GM20000 (cell line): ENCODE measurements around the gene EPHA1.

Experiments used
- DNase-seq: peaks from one replicate; pipeline ENCODE4 v3.0.0; 2012; ENCODE audit warnings: low spot score
- CTCF ChIP-seq: IDR thresholded peaks from 2 replicates; pipeline ENCODE4 v1.5.1; 2012; ENCODE audit warnings: mild to moderate bottlenecking, control low read depth; ENCODE audit errors: extremely low read depth, missing control alignments

The EPHA1 gene

DNA sequence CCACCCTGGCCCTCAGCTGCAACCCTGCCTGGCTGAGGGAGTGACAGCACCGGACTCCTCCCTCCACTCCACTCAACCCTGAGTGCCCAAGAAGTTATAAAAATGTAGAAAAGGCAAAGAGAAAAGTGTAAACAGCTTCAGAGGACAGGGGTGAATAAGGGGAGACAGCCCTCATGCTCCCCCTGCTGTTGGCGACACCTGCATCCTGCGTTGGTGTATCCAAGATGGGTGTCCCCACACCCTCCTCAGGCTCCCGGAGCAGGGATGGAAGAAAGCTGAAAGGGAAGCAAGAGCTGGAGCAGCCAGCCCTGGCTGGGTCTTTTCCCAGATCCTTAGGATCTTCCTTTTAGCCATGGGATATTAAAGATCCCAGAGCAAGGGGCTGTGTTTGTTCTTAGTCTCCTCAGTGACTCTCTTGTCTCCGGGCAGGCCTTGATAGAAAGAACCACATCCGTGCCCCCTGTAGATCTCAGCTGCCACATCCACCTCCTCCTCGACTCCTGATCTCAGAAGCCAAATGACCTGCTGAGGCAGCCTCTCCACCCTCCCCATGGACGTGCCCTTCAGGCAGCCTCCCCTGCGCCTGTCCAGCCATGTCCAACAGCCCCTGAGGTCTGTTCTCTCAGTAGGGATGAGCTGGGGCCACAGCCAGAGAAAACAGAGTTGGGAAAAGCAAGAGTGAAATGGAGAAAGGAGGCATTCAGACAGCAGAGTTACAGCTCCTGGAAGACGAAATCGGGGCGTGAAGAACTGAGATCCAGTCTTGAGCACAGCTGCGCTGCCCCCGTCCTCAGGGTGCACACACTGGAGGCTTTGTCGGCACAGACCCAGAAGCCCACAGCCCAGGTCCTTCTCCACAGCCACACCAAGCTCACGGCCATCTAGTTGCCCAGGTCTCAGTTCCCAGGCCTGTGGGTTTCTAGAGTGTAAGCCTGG, 52.9 kb downstream of the EPHA1 start:
- no peak for TF ChIP-seq CTCF
- no peak for DNase-seq

GRCh38 chr7:143354965-143355364, 53.7 kb downstream of the EPHA1 start:
- no peak for TF ChIP-seq CTCF
- DNase-seq = no peak

DNA sequence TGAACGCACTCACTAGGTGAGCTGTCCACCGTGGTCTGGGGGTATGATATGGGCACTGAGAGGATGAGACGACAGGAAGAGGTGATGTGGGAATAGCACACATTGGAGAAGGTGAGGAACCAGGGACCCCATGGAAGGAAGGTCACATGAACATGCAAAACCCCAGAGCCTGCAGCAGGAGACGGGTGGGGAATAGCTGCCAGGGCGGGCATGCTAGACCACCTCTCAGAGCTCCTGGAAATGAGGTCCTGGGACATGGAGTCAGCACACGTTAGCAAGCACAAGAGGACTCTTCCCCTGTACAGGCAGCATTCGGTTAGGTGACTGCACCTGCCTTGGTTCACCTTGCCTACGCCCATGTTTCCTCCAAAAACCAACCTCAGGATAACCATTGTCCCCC, 54.3 kb downstream of the EPHA1 start:
- no peak for DNase-seq
- no peak for TF ChIP-seq CTCF

DNA sequence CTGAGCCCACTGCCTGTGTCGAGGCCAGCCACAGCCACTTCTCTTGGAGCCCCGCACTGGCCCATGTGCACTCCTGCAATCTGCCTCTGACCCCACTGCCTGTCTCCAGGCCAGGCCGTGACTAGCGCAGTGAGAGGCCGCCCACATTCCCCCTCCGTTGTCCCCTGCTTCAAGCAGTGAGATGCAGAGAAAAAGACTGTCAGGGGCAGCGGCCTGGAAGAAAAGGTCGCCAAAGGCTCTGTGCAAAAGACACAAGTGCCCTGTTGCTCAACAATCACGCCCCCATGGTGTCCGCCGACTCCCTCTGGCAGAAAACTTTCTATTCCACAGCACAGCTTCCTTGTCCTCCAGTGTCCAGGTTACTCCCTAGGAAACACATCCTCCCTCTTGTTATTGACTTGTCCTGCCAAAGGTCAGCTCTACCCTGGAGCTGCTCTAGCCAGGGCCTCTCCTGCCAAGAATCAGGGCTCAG, 56.1 kb downstream of the EPHA1 start:
- no peak for TF ChIP-seq CTCF
- DNase-seq = no peak

DNA sequence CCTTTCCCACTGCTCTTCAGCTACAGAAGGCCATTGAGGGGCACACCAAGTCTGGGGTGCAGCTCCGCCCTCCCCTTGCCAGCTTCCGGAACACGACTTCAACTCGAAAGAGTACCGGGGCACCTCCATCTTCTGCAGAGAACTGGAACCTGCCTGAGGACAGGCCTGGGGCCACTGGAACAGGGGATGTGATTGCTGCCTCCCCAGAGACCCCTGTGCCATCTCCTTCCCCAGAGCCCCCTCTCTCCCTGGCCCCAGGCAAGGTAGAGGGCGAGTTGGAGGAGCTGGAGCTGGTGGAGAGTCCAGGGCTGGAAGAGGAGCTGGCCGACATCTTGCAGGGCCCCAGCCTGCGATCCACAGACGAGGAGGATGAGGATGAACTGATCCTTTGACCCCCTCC, 57.1 kb downstream of the EPHA1 start:
- no peak for TF ChIP-seq CTCF

GRCh38 chr7:143351060-143351459, 57.6 kb downstream of the EPHA1 start:
- no peak for TF ChIP-seq CTCF
- no peak for DNase-seq

More for the DNA sequence above, 57.1 kb downstream of the EPHA1 start:
- DNase-seq = no peak

- no peak for TF ChIP-seq CTCF
- no peak for DNase-seq
Measured at GRCh38 chr7:143347950-143348349, 60.7 kb downstream of the EPHA1 start.
